Choroid plexus epithelial cell (primary cell): ENCODE results near the gene ZNF717.
A peak's percentile ranks its signal among the peaks of the same experiment; 100 is the strongest.
"Not testable (repeated sequence)": the region's sequence is repeated elsewhere in the genome, so short reads cannot be mapped to it uniquely, and the experiment has no call there.

Experiments
- DNase-seq: peaks from one replicate; pipeline ENCODE4 v3.0.0-alpha.2; 2010; ENCODE audit warnings: low read depth
- H3K4me3 ChIP-seq: 2 replicates; pipeline ENCODE4 v1.5.1; 2011; ENCODE audit warnings: low read depth, mild to moderate bottlenecking, control low read depth, low read length, moderate library complexity
- CTCF ChIP-seq: conservative IDR thresholded peaks from 2 replicates; pipeline ENCODE4 v1.5.1; 2011; ENCODE audit warnings: low read depth, mild to moderate bottlenecking, control low read depth, inconsistent platforms, low read length, moderate library complexity

Gene ZNF717

GRCh38 chr3:75785081-75785755, at the start of gene ZNF717:
Gene ZNF717 (minus strand): TSS chr3:75785549. CDS start chr3:75783362, 2,187 bp downstream.
- DNase-seq = peak; percentile 92
- peak within 1 kb of the TSS; percentile 70 for H3K4me3 ChIP-seq
- peak; percentile 13 for TF ChIP-seq CTCF

- not testable (repeated sequence) for DNase-seq, H3K4me3 ChIP-seq
Measured at GRCh38 chr3:75831076-75831475, 45.7 kb upstream of the ZNF717 start.

GRCh38 chr3:75818019-75818418, 32.7 kb upstream of the ZNF717 start:
- TF ChIP-seq CTCF = peak; percentile 34
- H3K4me3 ChIP-seq = not testable (repeated sequence)
- peak; percentile 50 for DNase-seq

- not testable (repeated sequence) for H3K4me3 ChIP-seq
- DNase-seq = peak; percentile 56
Measured at GRCh38 chr3:75816287-75817180, 31.2 kb upstream of the ZNF717 start.

- no peak for DNase-seq
- no peak overlapping the region for H3K4me3 ChIP-seq
- TF ChIP-seq CTCF = no peak
Measured at GRCh38 chr3:75814797-75815196, 29.4 kb upstream of the ZNF717 start.

GRCh38 chr3:75782506-75782905, 2.8 kb downstream of the ZNF717 start:
- DNase-seq = no peak
- H3K4me3 ChIP-seq = no peak overlapping the region
- TF ChIP-seq CTCF = no peak

GRCh38 chr3:75781079-75781745, 4.1 kb downstream of the ZNF717 start:
- DNase-seq = peak; percentile 5
- TF ChIP-seq CTCF = no peak
- no peak overlapping the region for H3K4me3 ChIP-seq

- DNase-seq, H3K4me3 ChIP-seq: not testable (repeated sequence)
Measured at GRCh38 chr3:75777742-75778141, 7.6 kb downstream of the ZNF717 start.

GRCh38 chr3:75771631-75772030, 13.7 kb downstream of the ZNF717 start:
- H3K4me3 ChIP-seq, DNase-seq: not testable (repeated sequence)
